SH-SY5Y (cell line): Measurements from ENCODE around the gene NBEAL2.

Source experiments
- GATA2 ChIP-seq: IDR thresholded peaks from 2 replicates; pipeline ENCODE4 v1.6.1; 2011; ENCODE audit warnings: mild to moderate bottlenecking, low read depth, low read length
- GATA3 ChIP-seq: IDR thresholded peaks from 2 replicates; pipeline ENCODE4 v1.6.1; 2011; ENCODE audit warnings: low read depth, mild to moderate bottlenecking, low read length, moderate library complexity

GRCh38 chr3:46998121-46998851 is 18.8 kb downstream of the NBEAL2 start:
- TF ChIP-seq GATA2 (no peak), GATA3 (no peak)
